Activated T-cell treated with anti-CD3 and anti-CD28 coated beads, Interleukin-2, amount 50 U/mL, for 24 hours (primary cell): ENCODE results near the gene NFE2.

Experiments used
- DNase-seq: peaks from one replicate; pipeline ENCODE4 v3.0.0-alpha.2; 2020
- H3K27ac Mint-ChIP-seq: 2 replicates; pipeline ENCODE4 v1.8.0; 2020; ENCODE audit warnings: mild to moderate bottlenecking, mixed read lengths
- H3K27me3 Mint-ChIP-seq: 2 replicates; pipeline ENCODE4 v1.8.0; 2020; ENCODE audit warnings: mixed read lengths
- H3K36me3 Mint-ChIP-seq: 2 replicates; pipeline ENCODE4 v1.8.0; 2020; ENCODE audit warnings: low read depth, mixed read lengths
- H3K4me1 Mint-ChIP-seq: 2 replicates; pipeline ENCODE4 v1.8.0; 2020; ENCODE audit warnings: low read depth, mixed read lengths
- H3K4me3 Mint-ChIP-seq: 2 replicates; pipeline ENCODE4 v1.8.0; 2020; ENCODE audit warnings: mild to moderate bottlenecking, moderate library complexity, mixed read lengths
- H3K9me3 Mint-ChIP-seq: 2 replicates; pipeline ENCODE4 v1.8.0; 2020; ENCODE audit warnings: mixed read lengths

The NFE2 gene

DNA sequence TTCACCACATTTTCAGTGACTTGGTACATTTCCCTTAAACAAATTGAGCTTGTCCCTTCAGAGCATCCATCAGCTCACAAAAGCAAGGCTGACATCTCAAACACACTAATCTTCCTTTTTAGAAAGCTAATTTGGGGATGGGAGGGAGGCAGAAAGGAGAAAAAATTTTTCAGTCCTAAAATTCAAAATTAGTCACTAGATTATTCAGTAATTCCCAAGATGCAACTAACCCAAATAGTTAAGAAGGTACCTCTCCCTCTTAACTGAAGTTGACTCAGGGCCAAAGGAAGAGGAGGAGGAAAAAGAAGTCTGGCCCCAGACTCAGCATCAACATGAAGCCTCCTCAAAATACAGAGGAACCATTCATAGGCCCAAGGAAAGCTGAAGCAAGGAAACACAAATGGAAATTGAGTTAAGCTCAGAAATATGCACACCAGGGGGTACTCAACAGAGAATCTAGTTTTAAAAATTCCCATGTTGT lies 42.6 kb downstream of the NFE2 start:
- H3K27me3 Mint-ChIP-seq = no peaks in the 10 kb centered on the region
- no peak overlapping the region for H3K4me3 Mint-ChIP-seq

DNA sequence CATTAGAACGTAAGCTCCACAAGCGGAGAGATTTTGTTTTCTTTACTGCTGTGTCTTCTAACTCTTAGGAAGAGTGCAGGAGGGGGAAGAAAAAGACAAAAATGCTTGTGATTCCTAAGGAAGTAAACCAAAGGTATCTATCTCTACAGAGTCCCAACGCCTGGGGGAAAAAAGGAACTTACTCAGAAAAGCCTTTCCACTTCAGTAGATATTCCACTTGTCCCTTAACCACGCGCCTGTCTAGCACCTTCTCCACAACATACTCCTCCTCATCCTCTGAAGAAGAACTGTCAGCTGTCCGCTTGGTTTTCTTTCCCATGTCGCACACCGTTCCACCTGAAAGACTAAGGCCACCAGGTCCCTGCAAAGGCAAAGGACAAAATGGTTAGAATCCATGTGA lies 43.5 kb downstream of the NFE2 start:
- Mint-ChIP-seq H3K27me3 (no peaks in the 10 kb centered on the region), H3K9me3 (no peaks in the 10 kb centered on the region), H3K27ac (no peak overlapping the region), H3K36me3 (peaks cover 39% of the 10 kb centered on the region), H3K4me1 (peaks cover 30% of the 10 kb centered on the region), H3K4me3 (no peak overlapping the region)
- no peak for DNase-seq

More for the DNA sequence above, 42.6 kb downstream of the NFE2 start:
- Mint-ChIP-seq H3K27ac (peak overlapping the region; percentile 19), H3K4me1 (peaks cover 34% of the 10 kb centered on the region), H3K9me3 (no peaks in the 10 kb centered on the region), H3K36me3 (peaks cover 34% of the 10 kb centered on the region)
- no peak for DNase-seq

DNA sequence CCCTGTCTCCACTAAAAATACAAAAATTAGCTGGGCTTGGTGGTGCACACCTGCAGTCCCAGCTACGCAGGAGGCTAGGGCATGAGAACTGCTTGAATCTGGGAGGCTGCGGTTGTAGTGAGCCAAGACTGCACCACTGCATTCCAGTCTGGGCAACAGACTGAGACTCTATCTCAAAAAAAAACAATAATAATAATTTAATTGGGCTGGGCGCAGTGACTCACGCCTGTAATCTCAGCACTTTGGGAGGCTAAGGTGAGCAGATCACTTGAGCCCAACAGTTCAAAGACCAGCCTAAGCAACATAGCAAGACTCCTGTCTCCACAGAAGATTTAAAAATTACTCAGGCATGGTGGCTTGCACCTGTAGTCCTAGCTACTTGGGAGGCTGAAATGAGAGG lies 47.6 kb downstream of the NFE2 start:
- H3K36me3 Mint-ChIP-seq = peaks cover 72% of the 10 kb centered on the region
- no peaks in the 10 kb centered on the region for H3K9me3 Mint-ChIP-seq
- H3K4me1 Mint-ChIP-seq = peaks cover 18% of the 10 kb centered on the region

DNA sequence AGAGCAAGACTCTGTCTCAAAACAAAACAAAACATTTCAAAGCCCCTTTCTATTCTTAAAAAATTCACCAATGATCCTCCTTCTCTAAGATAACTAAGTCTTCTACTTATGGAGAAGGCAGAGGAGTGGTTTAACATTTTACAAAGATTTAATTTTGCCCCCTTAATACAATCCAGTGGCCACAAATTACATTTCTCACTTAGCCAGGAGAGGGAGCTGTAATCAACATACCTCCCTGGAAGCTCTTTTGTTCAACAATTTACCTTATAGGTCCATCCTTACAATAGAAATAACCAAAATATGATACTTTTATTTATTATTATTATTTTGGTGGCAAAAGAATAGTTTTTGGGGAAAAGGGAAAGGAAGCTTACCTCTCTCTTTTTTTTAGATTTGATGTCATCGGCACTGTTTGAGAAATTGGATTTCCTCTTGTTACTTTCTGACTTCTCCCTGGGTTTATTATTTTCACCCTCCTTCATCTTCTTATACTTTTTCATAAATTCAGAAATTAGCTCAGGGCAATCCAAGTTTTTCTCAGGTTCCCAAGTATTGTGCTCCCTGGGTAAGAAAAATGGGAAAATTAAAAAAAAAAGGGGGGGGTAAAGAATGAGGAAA lies 49.0 kb downstream of the NFE2 start:
- no peak for DNase-seq
- no peaks in the 10 kb centered on the region for H3K9me3 Mint-ChIP-seq
- H3K27ac Mint-ChIP-seq = no peak overlapping the region
- peaks cover 13% of the 10 kb centered on the region for H3K4me1 Mint-ChIP-seq
- H3K27me3 Mint-ChIP-seq = no peaks in the 10 kb centered on the region
- no peak overlapping the region for H3K4me3 Mint-ChIP-seq
- peaks cover 73% of the 10 kb centered on the region for H3K36me3 Mint-ChIP-seq

More for the DNA sequence above, 47.6 kb downstream of the NFE2 start:
- Mint-ChIP-seq H3K4me3 (no peak overlapping the region), H3K27ac (no peak overlapping the region), H3K27me3 (no peaks in the 10 kb centered on the region)
- no peak for DNase-seq

DNA sequence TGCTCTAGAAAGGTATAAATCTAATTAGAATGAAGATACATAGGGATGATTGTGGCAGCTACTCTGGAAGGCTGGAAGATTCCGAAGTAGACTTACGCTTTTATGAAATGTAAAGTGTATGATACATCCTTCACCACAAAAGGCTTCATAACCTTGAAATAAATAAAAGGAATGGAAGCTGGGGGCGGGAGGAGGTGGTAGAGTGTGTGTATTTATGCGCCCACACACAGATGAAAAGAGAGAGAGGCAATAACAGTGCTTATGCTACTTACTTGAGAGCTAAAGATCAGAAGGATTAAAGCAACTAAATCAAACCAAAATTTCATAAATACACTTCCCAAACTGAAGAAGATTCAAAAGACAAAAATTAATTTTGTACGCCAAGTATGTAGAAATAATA lies 51.3 kb downstream of the NFE2 start:
- Mint-ChIP-seq H3K36me3 (peaks cover 76% of the 10 kb centered on the region), H3K27ac (peak overlapping the region; percentile 59), H3K4me1 (peaks cover 13% of the 10 kb centered on the region), H3K4me3 (no peak overlapping the region), H3K27me3 (no peaks in the 10 kb centered on the region), H3K9me3 (no peaks in the 10 kb centered on the region)
- DNase-seq = no peak

DNA sequence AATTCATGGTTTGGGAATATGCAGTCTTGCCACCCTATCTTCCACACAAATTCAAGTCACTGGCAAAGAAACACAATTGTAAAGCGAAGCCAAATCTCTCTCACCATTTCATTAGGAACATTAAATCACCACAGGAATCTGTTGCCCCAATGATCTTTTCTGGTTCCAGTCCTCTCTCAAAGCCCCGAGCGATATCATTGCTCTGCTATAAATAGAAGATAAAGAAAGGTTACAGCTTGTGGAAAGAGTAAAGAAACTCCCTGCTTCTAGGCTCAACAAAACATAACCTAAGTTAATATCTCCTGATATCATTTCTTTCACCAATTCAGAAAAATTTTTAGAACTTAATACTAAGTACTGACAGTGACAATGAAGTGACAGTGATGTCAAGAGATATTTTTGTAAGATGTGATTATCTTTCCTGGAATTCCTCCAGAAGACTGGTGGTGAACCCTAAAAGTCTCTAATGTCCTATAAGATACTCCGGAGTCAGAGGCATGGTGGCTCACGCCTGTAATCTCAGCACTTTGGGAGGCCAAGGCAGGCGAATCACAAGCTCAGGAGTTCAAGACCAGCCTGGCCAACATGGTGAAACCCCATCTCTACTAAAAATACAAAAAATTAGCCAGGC lies 54.7 kb downstream of the NFE2 start:
- Mint-ChIP-seq H3K27me3 (no peaks in the 10 kb centered on the region), H3K36me3 (peaks cover 78% of the 10 kb centered on the region), H3K9me3 (no peaks in the 10 kb centered on the region), H3K4me1 (peaks cover 18% of the 10 kb centered on the region), H3K4me3 (no peak overlapping the region), H3K27ac (no peak overlapping the region)
- no peak for DNase-seq
